ENCODE results near the gene SUPT3H.

The SUPT3H gene

DNA sequence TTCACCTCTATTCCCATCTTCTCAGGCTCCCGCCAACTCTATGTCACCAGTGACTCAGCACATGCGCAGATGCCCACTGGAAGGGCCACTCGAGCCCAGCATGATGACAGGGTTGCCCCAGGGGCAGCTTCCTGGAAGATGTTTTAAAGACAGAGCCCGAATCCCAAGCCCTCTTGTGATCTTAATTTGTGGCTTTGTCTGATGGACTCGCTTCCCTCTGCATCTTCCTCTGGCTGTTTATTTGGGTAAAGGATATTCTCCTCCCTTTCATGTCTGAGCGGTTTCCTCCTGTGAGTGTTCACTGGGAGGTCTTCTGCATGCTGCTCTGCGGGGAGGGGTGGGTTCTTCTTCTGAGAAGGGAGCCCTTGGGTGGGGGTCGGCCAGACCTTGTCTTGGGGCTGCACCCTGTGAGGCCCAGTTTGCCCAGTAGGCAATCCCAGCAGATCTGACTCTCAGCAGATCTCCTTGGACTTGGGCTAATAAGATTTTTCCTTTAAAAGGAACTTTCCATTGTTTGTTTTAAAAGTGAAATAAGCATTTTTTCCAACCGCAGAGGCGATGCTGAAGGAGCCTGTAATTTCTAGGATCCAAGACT lies 589.2 kb downstream of the SUPT3H start:
- Histone ChIP-seq H3K4me3 (no peak overlapping the region), H3K27ac (peak overlapping the region in 1 of 2 donors; percentile 15)
- no peak for DNase-seq (ENCODE audit: low spot score)
- TF ChIP-seq CTCF (IDR thresholded peaks at IDR 0.05): no peak

GRCh38 chr6:44787254-44787834 lies 590.4 kb downstream of the SUPT3H start:
- no peak overlapping the region for H3K4me3 ChIP-seq
- no peak for TF ChIP-seq CTCF (IDR thresholded peaks at IDR 0.05)
- DNase-seq (ENCODE audit: low spot score): no peak
- H3K27ac ChIP-seq: no peak overlapping the region

DNA sequence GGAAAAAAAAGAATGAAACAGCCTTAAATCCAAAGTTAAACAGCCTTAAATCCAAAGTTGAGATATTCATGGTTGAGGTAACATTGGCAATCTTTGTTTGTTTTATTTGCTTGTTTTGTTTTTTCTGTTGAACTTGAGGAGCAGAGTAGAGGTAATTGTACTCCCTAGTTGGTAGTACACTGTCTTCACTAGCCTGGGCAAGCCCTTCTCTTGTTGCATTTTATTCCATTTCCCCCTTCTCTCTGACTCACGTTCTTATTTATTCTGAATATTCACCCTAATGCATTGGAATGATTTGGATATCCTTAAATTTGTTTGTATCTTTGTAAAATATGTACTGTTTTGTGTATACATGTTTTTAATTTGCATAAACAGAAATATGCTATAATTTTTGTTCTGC lies 592.6 kb downstream of the SUPT3H start:
- no peak overlapping the region for H3K4me3 ChIP-seq
- H3K27ac ChIP-seq: no peak overlapping the region
- TF ChIP-seq CTCF (IDR thresholded peaks at IDR 0.05): no peak
- DNase-seq (ENCODE audit: low spot score): no peak

- Histone ChIP-seq H3K4me3 (no peak overlapping the region), H3K27ac (no peak overlapping the region)
- TF ChIP-seq CTCF (IDR thresholded peaks at IDR 0.05): no peak
- DNase-seq (ENCODE audit: low spot score): no peak
Observed at GRCh38 chr6:44784195-44784594, 593.5 kb downstream of the SUPT3H start.

DNA sequence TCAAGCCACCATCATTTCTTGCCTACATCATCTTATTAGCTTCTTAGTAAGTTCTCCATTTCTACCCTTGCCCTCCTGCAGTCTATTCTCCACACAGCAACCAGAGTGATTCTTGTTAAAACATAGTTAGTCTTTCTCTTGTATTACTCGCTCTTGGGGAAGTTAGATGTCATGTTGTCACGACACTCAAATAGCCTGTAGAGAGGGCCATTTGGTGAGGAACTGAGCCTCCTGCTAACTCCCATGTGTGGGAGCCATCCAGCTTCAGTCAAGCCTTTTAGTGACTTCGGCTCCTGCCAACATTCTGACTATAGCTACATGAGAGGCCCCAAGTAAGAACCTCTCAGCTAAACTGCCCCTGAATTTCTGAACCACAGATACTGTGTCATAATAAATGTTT lies 594.8 kb downstream of the SUPT3H start:
- Histone ChIP-seq H3K4me3 (no peak overlapping the region), H3K27ac (no peak overlapping the region)
- TF ChIP-seq CTCF (IDR thresholded peaks at IDR 0.05): no peak
- DNase-seq (ENCODE audit: low spot score): no peak

- H3K4me3 ChIP-seq: no peak overlapping the region
- no peak for TF ChIP-seq CTCF (IDR thresholded peaks at IDR 0.05)
- no peak for DNase-seq (ENCODE audit: low spot score)
- H3K27ac ChIP-seq: no peak overlapping the region
Observed at GRCh38 chr6:44781912-44782597, 595.7 kb downstream of the SUPT3H start.

- no peak for DNase-seq (ENCODE audit: low spot score)
- H3K27ac ChIP-seq: no peak overlapping the region
- no peak overlapping the region for H3K4me3 ChIP-seq
Observed at GRCh38 chr6:44780161-44780560, 597.6 kb downstream of the SUPT3H start.

More at GRCh38 chr6:44780161-44780560, 597.6 kb downstream of the SUPT3H start:
- TF ChIP-seq CTCF (IDR thresholded peaks at IDR 0.05): no peak
